HG02759 (cell line): ENCODE results near the gene FZD7.

Source experiments
- ATAC-seq: cut with Tn5 transposase; IDR thresholded peaks from one replicate; pipeline ENCODE4 v1.9.1; 2021; ENCODE audit warnings: mild to moderate bottlenecking, moderate library complexity; ENCODE audit not compliant: unreplicated experiment

The FZD7 gene

DNA sequence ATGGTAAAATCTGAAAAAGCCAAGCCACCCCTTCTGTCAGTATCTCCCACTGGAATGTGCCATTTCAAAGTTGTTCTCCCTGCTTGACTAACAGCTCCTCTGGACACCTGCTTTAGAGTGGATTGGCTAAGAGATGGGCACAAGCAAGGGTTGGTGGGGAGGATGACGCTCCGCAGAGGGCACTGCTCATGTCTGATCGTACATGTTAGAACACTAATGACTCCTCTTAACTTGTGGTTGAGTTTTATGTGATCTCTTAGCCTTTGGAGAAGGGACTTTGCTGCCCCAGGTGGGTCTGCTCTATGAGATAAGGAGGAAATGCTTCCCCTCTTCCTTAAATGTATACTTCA, 31.2 kb downstream of the FZD7 start:
- no peak for ATAC-seq

DNA sequence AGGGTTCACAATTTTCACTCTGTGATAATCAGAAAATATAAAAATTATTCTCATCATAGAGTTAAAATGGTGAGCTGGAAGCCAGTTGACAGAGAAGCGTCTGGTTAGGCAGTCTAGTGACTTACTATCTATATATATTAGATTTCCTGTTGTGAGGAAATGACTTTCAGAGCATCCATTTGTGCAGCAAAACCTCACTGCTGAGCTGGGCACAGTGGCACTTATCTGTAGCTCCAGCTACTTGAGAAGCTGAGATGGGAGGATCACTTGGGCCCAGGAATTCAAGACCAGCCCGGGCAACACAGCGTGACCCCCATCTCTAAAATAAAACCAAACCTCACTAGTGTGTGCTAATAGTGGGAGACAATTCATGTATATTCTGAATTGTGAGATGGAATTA, 32.2 kb downstream of the FZD7 start:
- no peak for ATAC-seq

DNA sequence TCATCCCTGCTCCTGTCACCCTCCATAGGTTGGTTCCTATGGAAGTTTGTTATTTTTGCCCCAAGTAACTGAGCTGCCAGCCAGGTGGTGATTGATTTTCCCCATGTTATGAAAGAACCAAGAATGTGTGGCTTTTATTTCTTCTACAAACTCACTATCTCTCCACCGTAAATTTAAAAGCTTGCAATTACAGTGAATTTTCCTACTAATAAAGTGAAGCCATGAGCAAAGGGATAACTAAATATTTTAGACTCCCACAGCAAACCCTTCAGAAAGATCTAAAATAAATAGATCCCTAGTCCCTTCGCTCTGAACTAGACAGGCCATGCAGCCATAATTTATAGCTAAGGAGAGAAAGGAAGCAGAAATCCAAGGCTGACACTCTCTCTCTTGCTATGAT, 33.2 kb downstream of the FZD7 start:
- ATAC-seq: no peak

DNA sequence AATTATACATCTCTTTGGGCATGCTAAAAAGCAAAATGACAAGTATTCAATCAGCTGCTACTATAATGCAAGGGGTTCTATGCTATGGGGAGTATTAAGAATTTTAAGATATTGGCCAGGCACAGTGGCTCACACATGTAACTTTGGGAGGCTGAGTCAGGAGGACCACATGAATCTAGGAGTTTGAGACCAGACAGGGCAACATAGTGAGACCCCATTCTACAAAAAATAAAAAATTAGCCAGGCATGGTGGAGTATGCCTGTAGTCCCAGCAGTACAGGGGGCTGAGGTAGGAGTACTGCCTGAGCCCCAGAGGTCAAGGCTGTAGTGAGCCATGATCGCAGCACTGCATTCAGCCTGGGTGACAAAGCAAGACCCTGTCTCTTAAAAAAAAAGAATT, 33.9 kb downstream of the FZD7 start:
- no peak for ATAC-seq

DNA sequence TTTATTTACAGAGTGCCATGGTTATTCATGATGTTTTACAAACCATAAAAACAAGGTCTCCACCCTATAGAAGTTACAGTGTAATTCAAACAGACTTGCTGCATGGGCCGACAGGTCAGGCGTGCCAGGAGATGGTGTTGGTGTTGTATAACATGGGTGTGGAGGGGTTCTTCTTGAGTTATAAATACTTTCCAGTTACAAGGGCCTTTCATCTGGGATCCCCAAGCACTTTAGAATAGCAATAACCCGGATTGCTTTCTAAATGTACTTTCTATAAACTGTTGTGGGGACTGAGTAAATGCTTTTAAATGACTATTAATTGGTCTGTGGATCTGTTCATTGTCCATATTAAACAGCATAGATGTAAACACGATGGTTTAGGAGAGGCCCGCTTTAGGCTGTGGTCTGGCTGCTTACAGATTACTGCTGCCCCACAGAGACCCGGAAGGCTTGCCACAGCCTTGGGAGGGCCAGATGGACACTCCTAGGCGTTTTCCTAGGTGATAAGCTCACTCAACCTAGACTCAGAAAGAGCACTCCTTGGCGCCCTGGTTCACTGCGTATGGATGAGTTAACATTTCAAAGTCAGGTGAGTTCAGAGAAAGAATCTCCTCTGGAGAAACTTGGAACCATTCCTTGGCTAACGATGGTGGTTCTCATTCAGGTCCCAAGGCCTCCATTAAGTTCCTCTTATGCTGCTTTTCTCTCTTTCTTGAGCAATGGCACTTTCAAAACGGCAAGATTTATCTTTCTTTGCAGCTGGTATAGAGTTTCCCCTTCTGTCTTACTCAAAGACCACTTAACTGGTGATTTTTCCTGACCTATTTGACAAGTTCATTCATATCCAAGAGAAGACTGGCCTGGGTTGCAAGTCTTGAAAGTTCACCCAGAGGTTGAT, 35.8 kb downstream of the FZD7 start:
- ATAC-seq: no peak

DNA sequence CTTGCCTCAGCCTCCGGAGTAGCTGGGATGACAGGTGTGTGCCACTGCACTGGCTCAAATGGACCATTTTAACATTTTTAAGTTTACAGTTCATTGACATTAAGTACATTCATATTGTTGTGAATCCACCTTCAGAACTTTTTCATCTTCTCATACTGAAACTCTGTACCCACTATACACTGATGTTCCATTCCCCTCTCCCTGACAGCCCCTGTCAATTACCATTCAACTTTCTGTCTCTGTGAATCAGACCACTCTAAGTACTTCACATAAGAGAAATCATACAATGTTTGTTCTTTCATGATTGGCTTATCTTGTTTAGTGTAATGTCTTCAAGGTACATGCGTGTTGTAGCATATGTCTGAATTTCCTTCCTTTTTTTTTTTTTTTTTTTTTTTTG, 37.5 kb downstream of the FZD7 start:
- no peak for ATAC-seq

DNA sequence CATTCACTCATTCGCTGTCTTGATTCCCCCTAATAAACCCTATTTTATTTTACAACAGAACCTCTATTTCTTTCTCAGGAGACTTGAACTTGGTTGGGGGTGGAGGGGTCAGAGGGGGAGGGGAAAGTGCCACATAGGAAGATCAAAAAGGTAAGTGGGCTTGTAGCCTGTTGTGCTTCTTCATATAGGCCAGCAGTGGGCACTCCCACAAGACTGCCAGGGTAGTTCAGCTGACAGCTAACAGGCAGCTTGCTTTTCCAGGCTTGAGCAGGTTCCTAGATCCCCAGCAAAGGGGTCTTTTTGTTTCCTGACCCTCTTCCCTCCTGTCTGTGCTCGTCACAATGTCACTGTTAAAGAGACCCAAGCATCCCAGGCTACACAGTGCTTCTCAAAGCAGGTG, 38.6 kb downstream of the FZD7 start:
- ATAC-seq: no peak

DNA sequence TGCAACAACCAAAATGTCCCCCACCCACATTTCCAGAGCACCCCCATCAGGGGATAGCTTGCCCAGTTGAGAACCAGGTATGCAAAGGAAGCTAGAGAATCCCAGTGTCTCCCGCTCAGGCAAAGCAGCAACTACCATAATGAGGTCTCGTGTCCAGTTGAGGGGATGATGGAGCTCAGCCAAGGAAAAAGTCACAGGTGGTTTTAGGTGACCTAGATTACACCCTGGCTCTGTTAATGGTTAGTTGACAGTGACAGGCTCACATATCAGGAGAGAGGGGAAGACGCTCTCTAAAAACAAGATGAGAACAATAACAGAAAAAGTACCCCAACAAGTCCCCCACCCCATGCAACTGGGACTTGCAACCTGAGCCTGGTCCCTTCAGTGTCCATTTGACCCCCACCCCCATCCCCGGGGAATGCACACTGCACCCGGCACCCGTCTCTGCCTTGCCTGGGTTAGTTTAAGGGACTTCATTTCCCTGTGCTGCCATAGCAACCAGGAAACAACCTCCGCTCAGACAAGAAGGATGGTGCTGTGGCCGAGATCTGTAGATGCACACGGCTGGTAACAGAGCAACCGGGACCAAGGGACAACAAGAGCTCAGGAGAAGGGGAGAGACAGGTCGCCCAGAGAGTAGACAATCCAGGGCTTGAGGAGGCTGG, 39.2 kb downstream of the FZD7 start, which contains the start of gene KIAA2012:
KIAA2012 (plus strand) TSS at position 519 of the 665 bp plus-strand sequence. CDS start 373 bp downstream, outside the sequence.
- ATAC-seq: no peak

DNA sequence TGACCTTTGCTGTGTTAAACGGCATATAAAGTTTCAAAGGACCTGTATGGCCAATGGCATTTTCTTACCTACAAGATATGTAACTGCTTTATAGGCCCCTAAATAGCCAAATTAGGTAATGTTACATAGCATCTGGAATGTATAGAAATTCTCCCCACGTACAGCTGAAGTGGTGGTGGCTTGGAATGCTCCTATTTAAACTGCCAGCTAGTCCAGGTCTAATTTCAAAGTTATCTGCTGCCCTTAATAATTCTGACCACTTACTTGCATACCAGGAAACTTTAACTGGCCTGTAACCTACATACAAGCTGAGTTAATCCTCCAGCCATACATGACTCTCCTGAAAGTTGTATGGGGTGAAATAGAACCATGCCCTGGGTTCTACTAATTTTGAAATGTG, 40.7 kb downstream of the FZD7 start:
- ATAC-seq: no peak

DNA sequence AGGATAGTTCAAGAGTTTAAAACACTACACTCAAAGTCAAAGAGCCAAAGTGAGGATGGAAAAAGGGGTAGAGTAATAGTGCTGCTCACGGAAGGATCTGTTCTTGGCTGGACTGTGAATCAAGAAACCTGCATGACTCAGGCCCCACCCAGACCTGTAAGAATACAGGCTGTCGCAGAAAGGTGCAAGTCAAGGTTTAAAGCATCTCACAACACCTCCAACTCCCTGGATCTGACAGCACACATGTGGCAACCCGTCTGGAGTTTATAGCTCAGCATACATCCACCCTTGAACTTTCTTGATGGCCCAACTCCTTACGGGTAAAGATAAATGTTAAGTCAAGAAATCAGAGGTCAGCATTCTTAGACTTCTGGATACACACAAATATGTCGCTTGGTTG, 45.7 kb downstream of the FZD7 start:
- ATAC-seq: no peak

DNA sequence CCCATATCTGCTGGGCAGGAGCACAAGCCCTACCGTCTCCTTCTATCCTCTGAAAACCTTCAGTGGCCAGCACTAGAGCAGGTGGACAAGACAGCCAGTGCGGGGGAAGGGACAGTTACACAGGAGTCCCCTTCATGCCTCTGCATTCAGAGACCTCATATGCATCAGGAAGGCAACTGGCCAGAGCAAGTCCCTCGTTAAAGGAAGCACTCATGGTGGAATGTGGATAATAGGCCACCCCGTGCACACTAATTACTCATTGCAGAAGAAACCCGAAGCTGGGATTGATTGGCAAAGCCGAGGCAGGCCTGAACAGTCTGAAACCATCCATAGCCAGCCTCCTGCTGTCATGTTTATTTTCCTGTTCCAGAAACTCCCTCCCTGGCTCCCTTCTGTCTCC, 50.6 kb downstream of the FZD7 start:
- ATAC-seq: no peak
